ENCODE results near the gene KCNMB2.

Gene KCNMB2

DNA sequence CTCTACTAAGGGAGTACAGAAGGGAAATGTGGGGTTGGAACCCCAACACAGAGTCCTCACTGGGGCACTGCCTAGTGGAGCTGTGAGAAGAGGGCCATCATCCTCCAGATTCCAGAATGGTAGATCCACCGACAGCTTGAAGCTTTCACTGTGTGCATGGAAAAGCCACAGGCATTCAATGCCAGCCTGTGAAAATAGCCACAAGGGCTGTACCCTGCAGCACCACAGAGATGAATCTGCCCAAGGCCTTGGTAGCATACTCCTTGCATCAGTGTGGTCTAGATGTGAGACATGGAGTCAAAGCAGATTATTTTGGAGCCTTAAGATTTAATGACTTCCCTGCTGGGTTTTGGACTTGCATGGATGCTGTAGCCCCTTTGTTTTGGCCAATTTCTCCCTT is 39.3 kb upstream of the KCNMB2 start:
- TF ChIP-seq, protein P1, sequence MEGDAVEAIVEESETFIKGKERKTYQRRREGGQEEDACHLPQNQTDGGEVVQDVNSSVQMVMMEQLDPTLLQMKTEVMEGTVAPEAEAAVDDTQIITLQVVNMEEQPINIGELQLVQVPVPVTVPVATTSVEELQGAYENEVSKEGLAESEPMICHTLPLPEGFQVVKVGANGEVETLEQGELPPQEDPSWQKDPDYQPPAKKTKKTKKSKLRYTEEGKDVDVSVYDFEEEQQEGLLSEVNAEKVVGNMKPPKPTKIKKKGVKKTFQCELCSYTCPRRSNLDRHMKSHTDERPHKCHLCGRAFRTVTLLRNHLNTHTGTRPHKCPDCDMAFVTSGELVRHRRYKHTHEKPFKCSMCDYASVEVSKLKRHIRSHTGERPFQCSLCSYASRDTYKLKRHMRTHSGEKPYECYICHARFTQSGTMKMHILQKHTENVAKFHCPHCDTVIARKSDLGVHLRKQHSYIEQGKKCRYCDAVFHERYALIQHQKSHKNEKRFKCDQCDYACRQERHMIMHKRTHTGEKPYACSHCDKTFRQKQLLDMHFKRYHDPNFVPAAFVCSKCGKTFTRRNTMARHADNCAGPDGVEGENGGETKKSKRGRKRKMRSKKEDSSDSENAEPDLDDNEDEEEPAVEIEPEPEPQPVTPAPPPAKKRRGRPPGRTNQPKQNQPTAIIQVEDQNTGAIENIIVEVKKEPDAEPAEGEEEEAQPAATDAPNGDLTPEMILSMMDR (IDR thresholded peaks at IDR 0.05; ENCODE audit: low read depth, low read length, missing control alignments): no peak
- no peak for DNase-seq (ENCODE audit: extremely low read depth, low read depth)
- H3K4me3 ChIP-seq (replicated peaks; ENCODE audit: low read depth, low read length): no peak overlapping the region

GRCh38 chr3:178498871-178499270 is 37.4 kb upstream of the KCNMB2 start:
- no peak overlapping the region for H3K4me3 ChIP-seq (replicated peaks; ENCODE audit: low read depth, low read length)
- TF ChIP-seq, protein P1 (IDR thresholded peaks at IDR 0.05; ENCODE audit: low read depth, low read length, missing control alignments): no peak
- no peak for DNase-seq (ENCODE audit: extremely low read depth, low read depth)

DNA sequence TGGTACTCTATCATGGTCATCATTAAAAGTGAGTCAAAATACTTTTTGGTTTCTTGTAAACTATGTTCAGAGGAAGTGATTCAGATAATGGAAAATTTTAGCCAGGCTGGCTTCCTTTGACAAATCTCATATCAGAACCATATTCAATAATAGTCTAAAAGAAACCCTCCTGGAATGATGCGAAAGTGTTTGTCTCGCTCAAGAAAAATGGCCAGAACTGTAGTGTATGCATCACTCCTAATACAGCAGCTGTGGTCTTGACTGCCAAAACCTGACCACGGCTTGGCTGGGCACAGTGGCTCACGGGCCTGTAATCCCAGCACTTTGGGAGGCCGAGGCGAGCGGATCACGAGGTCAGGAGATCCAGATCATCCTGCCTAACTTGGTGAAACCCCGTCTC is 35.6 kb upstream of the KCNMB2 start:
- no peak overlapping the region for H3K4me3 ChIP-seq (replicated peaks; ENCODE audit: low read depth, low read length)
- no peak for DNase-seq (ENCODE audit: extremely low read depth, low read depth)
- TF ChIP-seq, protein P1 (IDR thresholded peaks at IDR 0.05; ENCODE audit: low read depth, low read length, missing control alignments): no peak

DNA sequence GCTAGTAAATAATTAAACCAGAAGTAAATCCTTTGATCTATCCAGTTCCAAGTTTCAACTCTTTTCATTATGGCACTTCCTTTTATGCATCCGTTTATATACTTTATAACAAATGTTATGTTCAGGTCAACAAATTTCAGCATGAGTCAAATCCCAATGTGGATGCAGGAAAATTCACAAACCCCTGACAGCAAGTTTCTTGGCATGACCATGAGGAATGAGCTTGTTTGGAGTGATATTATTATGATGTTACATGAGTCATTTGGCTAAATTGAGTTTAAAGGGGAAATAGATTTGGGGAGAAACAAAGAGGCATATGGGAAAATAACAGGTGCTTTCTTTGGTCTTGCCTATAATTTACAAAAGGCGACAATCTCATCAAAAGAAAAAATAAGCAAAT is 32.1 kb upstream of the KCNMB2 start:
- H3K4me3 ChIP-seq (replicated peaks; ENCODE audit: low read depth, low read length): no peak overlapping the region
- TF ChIP-seq, protein P1 (IDR thresholded peaks at IDR 0.05; ENCODE audit: low read depth, low read length, missing control alignments): no peak
- DNase-seq (ENCODE audit: extremely low read depth, low read depth): no peak

GRCh38 chr3:178505832-178506231 is 30.4 kb upstream of the KCNMB2 start:
- no peak for DNase-seq (ENCODE audit: extremely low read depth, low read depth)
- TF ChIP-seq, protein P1 (IDR thresholded peaks at IDR 0.05; ENCODE audit: low read depth, low read length, missing control alignments): no peak
- no peak overlapping the region for H3K4me3 ChIP-seq (replicated peaks; ENCODE audit: low read depth, low read length)

DNA sequence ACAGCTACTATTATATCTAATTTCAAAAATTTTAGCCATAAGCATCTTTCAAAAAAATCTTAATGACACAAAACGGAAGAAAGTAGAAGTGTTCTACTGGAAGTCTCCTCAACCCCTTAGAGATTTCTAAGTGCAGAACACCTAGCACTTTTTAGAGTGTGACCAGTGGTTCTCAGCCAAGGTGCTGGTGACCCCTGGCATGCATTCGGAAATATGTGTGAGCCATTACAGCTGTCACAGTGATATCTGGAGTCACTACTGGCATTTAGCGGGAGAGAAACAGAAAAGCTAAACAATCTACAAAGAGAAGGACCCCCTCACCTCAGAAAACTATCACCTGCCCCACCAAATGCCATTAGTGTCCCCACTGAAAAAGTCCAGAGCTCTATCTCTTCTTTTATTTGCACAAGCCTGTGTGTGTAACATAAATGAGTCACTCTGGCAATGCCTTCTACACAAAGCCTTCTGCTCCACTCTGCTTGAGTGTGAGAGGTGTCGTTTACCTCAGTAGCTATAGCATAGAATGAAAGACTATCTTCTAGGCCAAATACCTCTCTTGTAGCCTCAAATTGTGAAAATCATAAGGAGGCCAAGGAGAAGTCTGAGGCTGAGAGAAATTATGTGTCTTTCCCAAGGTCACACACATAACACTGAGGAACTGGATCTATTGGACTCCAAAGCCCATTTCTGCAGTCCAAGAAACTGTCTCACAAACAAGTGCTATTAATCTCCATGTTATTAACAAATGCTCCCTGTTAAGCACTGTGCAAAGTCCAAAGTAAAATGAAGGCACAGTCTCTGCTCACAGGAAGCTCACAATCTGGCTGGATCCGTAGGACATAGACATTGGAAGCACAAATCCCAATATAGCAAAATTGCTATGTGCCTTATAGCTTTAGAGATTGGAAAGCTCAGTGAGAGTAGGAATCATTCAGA is 28.5 kb upstream of the KCNMB2 start:
- TF ChIP-seq, protein P1 (IDR thresholded peaks at IDR 0.05; ENCODE audit: low read depth, low read length, missing control alignments): no peak
- no peak for DNase-seq (ENCODE audit: extremely low read depth, low read depth)
- H3K4me3 ChIP-seq (replicated peaks; ENCODE audit: low read depth, low read length): no peak overlapping the region
